Kasumi-1 (cell line): Measurements from ENCODE around the gene PRPS1.
A peak's percentile ranks its signal among the peaks of the same experiment; 100 is the strongest.
"Not testable (repeated sequence)": the region's sequence is repeated elsewhere in the genome, so short reads cannot be mapped to it uniquely, and the experiment has no call there.

ENCODE experiments used
- DNase-seq, 2 experiments: peaks; one replicate each; lab custom pipeline; 2025; lab: John Stamatoyannopoulos, UW

PRPS1 gene

GRCh38 chrX:107627838-107628661 lies at the start of gene PRPS1:
TSS of gene PRPS1 (plus strand) at chrX:107628510. CDS start at chrX:107628629, 119 bp downstream.
- peak; percentile 95 to 96 for DNase-seq

- DNase-seq, result no peak
Measured at GRCh38 chrX:107579956-107580355, 48.4 kb upstream of the PRPS1 start.

GRCh38 chrX:107581923-107582322 lies 46.4 kb upstream of the PRPS1 start:
- DNase-seq, result no peak

GRCh38 chrX:107589243-107589642 lies 39.1 kb upstream of the PRPS1 start:
- DNase-seq, result no peak

- DNase-seq, result no peak
Measured at GRCh38 chrX:107596651-107597050, 31.7 kb upstream of the PRPS1 start.

GRCh38 chrX:107597264-107597663 lies 31.0 kb upstream of the PRPS1 start:
- DNase-seq, result no peak

- no peak for DNase-seq
Measured at GRCh38 chrX:107597791-107598190, 30.5 kb upstream of the PRPS1 start.

- DNase-seq, result no peak
Measured at GRCh38 chrX:107599450-107599861, 28.9 kb upstream of the PRPS1 start.

- DNase-seq, result no peak
Measured at GRCh38 chrX:107600366-107600765, 27.9 kb upstream of the PRPS1 start.

GRCh38 chrX:107601326-107601725 lies 27.0 kb upstream of the PRPS1 start:
- no peak for DNase-seq

GRCh38 chrX:107601759-107602158 lies 26.6 kb upstream of the PRPS1 start:
- DNase-seq, result no peak

- no peak for DNase-seq
Measured at GRCh38 chrX:107602694-107603239, 25.5 kb upstream of the PRPS1 start.

- DNase-seq, result no peak
Measured at GRCh38 chrX:107603429-107604159, 24.7 kb upstream of the PRPS1 start.

GRCh38 chrX:107609061-107609460 lies 19.2 kb upstream of the PRPS1 start:
- DNase-seq, result not testable (repeated sequence)

- DNase-seq, result no peak
Measured at GRCh38 chrX:107610667-107611066, 17.6 kb upstream of the PRPS1 start.

GRCh38 chrX:107619885-107620322 lies 8.4 kb upstream of the PRPS1 start:
- DNase-seq, result no peak

- no peak for DNase-seq
Measured at GRCh38 chrX:107624893-107625292, 3.4 kb upstream of the PRPS1 start.

- peak in 1 of 2 experiments; percentile 3 for DNase-seq
Measured at GRCh38 chrX:107625739-107626138, 2.6 kb upstream of the PRPS1 start.

- no peak for DNase-seq
Measured at GRCh38 chrX:107626481-107626880, 1.8 kb upstream of the PRPS1 start.

GRCh38 chrX:107626916-107627315 lies 1.4 kb upstream of the PRPS1 start:
- no peak for DNase-seq

GRCh38 chrX:107628662-107629539 lies 591 bp downstream of the PRPS1 start:
- peak; percentile 15 to 38 for DNase-seq

- peak; percentile 41 to 49 for DNase-seq
Measured at GRCh38 chrX:107629540-107629909, 1.2 kb downstream of the PRPS1 start.
